HepG2 (cell line): ENCODE results near the gene TPR.

ENCODE experiments used
- CC2D1A ChIP-seq: sonication (generic); formaldehyde crosslinking; IDR thresholded peaks from 2 replicates; pipeline ENCODE4 v1.8.1; 2023; ENCODE audit warnings: mild to moderate bottlenecking, missing genetic modification reagents
- EZH2 ChIP-seq: conservative IDR thresholded peaks from 2 replicates; pipeline ENCODE4 v1.6.1; 2012; ENCODE audit warnings: mild to moderate bottlenecking, low read depth, low read length, moderate library complexity
- MTF2 ChIP-seq: sonication (generic); formaldehyde crosslinking; IDR thresholded peaks from 2 replicates; pipeline ENCODE4 v1.5.0; 2020; ENCODE audit warnings: missing genetic modification reagents, borderline replicate concordance
- ZIK1 ChIP-seq: sonication (generic); formaldehyde crosslinking; IDR thresholded peaks from 2 replicates; pipeline ENCODE4 v1.5.0; 2020; ENCODE audit warnings: mild to moderate bottlenecking, low read depth, missing genetic modification reagents, borderline replicate concordance
- ZNF619 ChIP-seq: sonication (generic); formaldehyde crosslinking; IDR thresholded peaks from 2 replicates; pipeline ENCODE4 v1.4.0; 2020; ENCODE audit warnings: mild to moderate bottlenecking, missing genetic modification reagents
- TF ChIP-seq, protein P1 (sequence below): sonication (generic); formaldehyde crosslinking; IDR thresholded peaks from 2 replicates; pipeline ENCODE4 v1.4.0; 2020; ENCODE audit warnings: missing genetic modification reagents
- TF ChIP-seq, protein P2 (sequence below): sonication (generic); formaldehyde crosslinking; IDR thresholded peaks from 2 replicates; pipeline ENCODE4 v1.5.0; 2020; ENCODE audit warnings: mild to moderate bottlenecking, missing genetic modification reagents, moderate library complexity
- TF ChIP-seq, protein P3 (sequence below): sonication (generic); formaldehyde crosslinking; IDR thresholded peaks from 2 replicates; pipeline ENCODE4 v1.4.0; 2020; ENCODE audit warnings: mild to moderate bottlenecking, missing genetic modification reagents, borderline replicate concordance

DNA sequence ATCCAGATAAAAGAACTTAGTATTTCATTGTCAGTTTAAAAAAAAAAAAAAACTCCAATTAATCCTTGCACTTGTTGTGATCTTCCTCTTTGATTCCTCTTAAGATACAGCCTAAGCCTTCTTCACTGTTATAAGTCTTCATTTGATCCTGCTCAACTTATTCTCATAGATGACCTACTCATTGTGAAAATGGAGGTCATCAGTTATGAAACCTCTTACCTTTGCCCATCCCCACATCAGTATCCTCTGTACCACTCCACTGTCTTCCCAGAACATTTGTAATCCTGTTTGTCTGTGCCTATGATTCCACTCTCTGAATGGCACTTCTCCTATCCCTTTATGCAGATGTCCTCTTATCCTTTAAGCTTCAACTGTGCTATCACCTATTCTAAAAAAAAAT lies 28.6 kb upstream of the TPR start:
- TF ChIP-seq CC2D1A (CRISPR knock-in tag) (no peak), ZIK1 (CRISPR knock-in tag) (no peak), MTF2 (no peak), ZNF619 (CRISPR knock-in tag) (no peak), EZH2 (no peak)
- TF ChIP-seq, protein P1, sequence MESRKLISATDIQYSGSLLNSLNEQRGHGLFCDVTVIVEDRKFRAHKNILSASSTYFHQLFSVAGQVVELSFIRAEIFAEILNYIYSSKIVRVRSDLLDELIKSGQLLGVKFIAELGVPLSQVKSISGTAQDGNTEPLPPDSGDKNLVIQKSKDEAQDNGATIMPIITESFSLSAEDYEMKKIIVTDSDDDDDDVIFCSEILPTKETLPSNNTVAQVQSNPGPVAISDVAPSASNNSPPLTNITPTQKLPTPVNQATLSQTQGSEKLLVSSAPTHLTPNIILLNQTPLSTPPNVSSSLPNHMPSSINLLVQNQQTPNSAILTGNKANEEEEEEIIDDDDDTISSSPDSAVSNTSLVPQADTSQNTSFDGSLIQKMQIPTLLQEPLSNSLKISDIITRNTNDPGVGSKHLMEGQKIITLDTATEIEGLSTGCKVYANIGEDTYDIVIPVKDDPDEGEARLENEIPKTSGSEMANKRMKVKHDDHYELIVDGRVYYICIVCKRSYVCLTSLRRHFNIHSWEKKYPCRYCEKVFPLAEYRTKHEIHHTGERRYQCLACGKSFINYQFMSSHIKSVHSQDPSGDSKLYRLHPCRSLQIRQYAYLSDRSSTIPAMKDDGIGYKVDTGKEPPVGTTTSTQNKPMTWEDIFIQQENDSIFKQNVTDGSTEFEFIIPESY (CRISPR knock-in tag): no peak
- TF ChIP-seq, protein P2, sequence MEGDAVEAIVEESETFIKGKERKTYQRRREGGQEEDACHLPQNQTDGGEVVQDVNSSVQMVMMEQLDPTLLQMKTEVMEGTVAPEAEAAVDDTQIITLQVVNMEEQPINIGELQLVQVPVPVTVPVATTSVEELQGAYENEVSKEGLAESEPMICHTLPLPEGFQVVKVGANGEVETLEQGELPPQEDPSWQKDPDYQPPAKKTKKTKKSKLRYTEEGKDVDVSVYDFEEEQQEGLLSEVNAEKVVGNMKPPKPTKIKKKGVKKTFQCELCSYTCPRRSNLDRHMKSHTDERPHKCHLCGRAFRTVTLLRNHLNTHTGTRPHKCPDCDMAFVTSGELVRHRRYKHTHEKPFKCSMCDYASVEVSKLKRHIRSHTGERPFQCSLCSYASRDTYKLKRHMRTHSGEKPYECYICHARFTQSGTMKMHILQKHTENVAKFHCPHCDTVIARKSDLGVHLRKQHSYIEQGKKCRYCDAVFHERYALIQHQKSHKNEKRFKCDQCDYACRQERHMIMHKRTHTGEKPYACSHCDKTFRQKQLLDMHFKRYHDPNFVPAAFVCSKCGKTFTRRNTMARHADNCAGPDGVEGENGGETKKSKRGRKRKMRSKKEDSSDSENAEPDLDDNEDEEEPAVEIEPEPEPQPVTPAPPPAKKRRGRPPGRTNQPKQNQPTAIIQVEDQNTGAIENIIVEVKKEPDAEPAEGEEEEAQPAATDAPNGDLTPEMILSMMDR (CRISPR knock-in tag): no peak
- TF ChIP-seq, protein P3, sequence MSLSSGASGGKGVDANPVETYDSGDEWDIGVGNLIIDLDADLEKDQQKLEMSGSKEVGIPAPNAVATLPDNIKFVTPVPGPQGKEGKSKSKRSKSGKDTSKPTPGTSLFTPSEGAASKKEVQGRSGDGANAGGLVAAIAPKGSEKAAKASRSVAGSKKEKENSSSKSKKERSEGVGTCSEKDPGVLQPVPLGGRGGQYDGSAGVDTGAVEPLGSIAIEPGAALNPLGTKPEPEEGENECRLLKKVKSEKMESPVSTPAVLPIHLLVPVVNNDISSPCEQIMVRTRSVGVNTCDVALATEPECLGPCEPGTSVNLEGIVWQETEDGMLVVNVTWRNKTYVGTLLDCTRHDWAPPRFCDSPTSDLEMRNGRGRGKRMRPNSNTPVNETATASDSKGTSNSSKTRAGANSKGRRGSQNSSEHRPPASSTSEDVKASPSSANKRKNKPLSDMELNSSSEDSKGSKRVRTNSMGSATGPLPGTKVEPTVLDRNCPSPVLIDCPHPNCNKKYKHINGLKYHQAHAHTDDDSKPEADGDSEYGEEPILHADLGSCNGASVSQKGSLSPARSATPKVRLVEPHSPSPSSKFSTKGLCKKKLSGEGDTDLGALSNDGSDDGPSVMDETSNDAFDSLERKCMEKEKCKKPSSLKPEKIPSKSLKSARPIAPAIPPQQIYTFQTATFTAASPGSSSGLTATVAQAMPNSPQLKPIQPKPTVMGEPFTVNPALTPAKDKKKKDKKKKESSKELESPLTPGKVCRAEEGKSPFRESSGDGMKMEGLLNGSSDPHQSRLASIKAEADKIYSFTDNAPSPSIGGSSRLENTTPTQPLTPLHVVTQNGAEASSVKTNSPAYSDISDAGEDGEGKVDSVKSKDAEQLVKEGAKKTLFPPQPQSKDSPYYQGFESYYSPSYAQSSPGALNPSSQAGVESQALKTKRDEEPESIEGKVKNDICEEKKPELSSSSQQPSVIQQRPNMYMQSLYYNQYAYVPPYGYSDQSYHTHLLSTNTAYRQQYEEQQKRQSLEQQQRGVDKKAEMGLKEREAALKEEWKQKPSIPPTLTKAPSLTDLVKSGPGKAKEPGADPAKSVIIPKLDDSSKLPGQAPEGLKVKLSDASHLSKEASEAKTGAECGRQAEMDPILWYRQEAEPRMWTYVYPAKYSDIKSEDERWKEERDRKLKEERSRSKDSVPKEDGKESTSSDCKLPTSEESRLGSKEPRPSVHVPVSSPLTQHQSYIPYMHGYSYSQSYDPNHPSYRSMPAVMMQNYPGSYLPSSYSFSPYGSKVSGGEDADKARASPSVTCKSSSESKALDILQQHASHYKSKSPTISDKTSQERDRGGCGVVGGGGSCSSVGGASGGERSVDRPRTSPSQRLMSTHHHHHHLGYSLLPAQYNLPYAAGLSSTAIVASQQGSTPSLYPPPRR (CRISPR knock-in tag): no peak
